ENCODE measurements around the gene EPS8L2.
"Not testable (repeated sequence)": the region's sequence is repeated elsewhere in the genome, so short reads cannot be mapped to it uniquely, and the experiment has no call there.

EPS8L2 gene

GRCh38 chr11:726278-727220 is 20.5 kb downstream of the EPS8L2 start:
- no peak for FAIRE-seq

DNA sequence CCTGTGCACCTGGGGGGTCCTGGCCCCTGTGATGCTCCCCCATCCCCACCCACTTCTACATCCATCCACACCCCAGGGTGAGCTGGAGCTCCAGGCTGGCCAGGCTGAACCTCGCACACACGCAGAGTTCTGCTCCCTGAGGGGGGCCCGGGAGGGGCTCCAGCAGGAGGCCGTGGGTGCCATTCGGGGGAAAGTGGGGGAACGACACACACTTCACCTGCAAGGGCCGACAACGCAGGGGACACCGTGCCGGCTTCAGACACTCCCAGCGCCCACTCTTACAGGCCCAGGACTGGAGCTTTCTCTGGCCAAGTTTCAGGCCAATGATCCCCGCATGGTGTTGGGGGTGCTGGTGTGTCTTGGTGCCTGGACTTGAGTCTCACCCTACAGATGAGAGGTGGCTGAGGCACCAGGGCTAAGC is 21.3 kb downstream of the EPS8L2 start:
- no peak for FAIRE-seq

- no peak for FAIRE-seq
Observed at GRCh38 chr11:727859-728748, 22.1 kb downstream of the EPS8L2 start.

DNA sequence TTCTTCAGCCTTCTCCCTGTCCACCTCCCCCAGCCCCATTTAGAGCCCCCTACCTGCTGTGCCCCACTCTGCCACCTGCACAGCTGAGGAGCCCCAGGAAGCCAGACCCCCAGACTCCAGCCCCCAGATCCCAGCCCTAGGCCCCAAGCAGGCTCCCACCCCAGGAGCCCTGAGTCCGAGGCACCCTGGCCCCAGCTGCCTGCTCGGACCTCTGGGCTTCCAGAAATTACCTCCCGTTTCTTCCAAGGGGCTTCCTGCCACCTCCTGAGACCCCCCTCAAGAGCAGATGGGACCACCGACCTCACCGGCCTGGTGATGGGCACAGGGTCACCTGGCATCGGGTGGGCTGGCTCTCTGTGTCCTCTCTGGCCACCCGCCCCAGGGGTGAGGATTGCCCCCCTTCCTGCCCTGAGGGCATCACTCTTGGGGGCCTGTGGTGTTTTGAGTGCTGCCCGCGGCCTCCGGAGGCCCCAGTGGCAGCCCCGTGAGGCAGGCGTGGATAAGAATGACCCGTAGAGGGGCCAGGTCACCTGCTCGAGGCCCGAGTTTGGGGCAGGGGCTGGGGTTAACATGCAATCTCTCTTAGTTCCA is 23.0 kb downstream of the EPS8L2 start:
- no peak for FAIRE-seq

GRCh38 chr11:729492-730074 is 23.6 kb downstream of the EPS8L2 start:
- no peak for FAIRE-seq

- no peak for FAIRE-seq
Observed at GRCh38 chr11:733072-733471, 27.0 kb downstream of the EPS8L2 start.

DNA sequence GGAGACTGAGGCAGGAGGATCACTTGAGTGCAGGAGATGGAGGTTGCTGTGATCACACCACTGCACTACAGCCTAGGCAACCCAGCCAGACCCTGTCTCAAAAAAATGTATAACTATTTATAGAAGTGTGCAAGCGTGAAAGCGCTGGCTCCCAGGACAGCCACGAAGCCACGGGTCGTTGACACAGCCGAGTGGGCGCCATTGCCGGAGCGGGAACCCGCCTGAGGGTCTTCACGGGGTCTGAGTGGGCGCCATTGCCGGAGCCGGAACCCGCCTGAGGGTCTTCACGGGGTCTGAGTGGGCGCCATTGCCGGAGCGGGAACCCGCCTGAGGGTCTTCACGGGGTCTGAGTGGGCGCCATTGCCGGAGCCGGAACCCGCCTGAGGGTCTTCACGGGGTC is 28.5 kb downstream of the EPS8L2 start:
- not testable (repeated sequence) for FAIRE-seq

DNA sequence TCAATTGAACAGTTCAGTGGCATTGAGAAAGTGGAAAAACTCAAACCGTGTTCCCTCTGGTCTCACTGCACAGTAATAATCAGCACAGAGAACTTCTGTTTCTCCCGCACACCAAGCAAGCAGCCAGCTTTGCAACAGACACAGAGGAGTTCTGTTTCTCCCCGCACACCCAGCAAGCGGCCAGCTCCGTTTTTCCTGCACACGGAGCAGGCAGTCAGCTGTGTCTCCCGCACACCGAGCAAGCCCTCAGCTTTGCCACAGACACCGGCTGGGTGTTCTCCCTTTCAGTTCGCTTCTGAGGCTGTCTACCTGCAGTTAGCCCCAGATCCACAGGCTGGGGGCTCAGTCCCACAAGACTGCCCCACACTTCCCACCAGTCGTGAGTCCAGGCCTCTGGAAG is 31.3 kb downstream of the EPS8L2 start:
- no peak for FAIRE-seq

GRCh38 chr11:737899-738298 is 31.9 kb downstream of the EPS8L2 start:
- not testable (repeated sequence) for FAIRE-seq

DNA sequence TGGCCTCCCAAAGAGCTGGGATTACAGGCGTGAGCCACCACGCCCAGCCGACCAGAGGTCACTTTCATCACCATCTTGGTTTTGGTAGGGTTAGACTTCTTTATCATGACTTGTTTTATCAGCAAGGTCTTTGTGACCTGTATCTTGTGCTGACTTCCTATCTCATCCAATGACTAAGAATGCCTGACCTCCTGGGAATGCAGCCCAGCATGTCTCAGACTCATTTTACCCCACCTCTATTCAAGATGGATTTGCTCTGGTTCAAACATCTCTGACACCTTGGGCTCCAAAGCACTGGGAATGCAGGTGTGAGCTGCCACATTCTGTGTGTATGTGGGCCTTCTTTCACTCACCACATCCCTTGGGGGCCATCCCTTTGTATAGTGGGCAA is 36.1 kb downstream of the EPS8L2 start:
- no peak for FAIRE-seq

DNA sequence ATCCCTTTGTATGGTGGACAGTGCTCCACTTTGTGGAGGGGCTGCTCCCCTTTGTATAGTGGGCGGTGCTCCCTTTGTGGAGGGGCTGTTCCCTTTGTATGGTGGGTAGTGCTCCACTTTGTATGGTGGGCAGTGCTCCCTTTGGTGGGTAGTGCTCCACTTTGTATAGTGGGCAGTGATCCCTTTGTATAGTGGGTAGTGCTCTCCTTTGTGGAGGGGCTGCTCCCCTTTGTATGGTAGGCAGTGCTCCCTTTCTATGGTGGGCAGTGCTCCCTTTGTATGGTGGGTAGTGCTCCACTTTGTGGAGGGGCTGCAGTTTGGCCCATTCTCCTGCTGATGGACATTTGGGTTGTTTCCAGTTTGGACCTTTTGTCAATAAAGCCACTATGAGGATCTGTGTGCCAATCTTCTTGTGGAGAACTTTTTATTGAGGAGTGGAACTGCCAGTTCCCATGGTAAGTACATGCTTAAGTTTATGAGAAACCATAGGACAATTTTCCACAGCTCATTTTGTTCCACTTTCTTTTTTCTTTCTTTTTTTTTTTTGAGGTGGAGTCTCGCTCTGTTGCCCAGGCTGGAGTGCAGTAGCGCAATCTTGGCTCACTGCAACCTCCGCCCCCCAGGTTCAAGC is 36.7 kb downstream of the EPS8L2 start:
- FAIRE-seq: no peak

GRCh38 chr11:745428-745827 is 39.4 kb downstream of the EPS8L2 start:
- FAIRE-seq: no peak

GRCh38 chr11:746289-747157 is 40.5 kb downstream of the EPS8L2 start:
- FAIRE-seq: no peak

DNA sequence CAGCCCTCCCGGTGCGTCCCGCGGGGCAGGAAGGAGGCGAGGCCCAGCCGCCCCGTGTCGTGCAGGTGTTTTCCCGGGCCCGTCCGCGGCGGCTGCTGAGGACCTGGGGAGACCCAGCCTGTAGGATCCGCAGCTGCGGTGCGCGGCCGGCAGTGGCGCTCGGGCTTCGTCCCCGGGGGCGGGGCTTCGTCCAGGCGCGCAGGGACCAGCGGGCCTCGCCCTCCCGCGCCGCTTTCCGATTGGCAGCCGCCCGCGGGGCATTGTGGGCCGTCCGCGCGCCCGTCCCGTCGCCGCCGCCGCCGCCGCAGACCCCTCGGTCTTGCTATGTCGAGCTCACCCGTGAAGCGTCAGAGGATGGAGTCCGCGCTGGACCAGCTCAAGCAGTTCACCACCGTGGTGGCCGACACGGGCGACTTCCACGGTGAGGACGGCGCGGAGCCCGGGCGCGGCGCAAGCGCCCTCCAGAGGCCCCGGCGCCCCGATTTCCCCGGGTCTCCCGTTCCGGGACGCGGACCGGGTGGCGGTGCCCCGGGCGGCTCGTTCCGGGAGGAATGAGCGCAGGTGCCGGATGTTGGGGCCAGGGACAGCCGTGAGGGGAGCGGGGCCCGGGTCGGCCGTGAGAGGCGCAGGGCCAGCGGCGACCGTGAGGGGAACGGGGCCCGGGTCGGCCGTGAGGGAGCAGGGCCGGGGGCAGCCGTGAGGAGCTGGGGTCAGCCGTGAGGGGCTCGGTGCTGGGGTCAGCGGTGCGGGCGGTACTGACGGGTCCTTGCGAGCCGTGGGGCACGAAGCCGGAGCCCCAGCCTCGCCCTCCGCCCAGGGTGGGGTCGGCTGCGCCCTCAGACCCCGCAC is 41.4 kb downstream of the EPS8L2 start, which contains the start of gene TALDO1:
TALDO1 (plus strand) TSS at position 307 of the 849 bp plus-strand sequence; CDS start at position 325, 18 bp downstream.
- no peak for FAIRE-seq

DNA sequence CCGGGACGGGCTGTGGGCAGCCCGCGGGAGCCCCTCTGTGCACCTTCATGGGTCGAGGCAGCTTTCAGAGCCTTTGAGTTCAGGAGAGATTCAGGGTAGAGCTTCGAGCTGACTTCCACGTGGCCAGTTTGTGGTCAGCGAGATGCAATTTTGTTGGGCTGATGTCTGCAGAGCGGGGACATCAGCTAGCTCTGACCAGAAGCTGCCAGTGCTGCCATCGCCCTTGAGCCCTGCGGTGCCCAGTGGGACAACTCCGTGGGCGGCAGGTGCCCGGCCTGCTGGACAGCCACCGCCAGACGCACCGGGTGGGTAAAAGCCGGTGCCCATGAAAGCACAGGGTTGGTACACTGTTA is 42.0 kb downstream of the EPS8L2 start:
- no peak for FAIRE-seq

DNA sequence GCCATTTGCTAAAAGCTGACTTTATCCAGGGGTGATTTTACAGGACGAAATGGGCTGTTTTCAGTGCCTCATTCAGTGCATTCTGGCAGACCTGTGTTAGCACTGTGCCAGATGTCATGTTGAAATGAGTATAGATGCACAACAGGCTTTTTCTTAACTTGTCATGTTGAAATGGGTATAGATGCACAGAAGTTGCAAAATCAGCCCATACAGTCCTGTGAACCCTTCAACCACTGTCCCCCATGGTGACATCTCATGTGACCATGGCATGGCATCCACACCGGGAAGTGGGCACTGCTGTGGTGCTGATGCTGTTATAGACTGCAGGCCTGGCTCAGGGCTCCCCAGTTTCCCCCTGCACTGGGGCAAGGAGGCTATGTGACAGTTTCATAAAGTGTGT is 43.7 kb downstream of the EPS8L2 start:
- no peak for FAIRE-seq

DNA sequence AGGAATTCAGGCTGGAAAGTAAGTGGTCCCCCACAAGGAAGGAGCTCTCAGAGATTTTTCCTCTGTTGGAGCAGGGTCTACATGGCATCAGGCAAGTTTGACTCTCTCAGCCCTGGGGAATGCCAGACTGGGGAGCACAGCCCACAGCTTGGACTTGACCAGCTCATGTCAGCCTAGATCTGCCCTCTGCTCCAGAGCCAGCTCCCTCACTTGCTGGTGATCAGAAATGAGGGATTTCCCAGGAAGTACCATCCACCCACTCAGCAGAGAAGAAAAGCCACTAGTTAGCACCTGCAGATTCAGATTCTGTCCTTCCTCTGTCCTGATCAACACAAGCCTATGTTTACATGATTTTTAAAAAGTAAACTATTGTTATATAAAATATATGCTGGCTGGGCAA is 54.2 kb downstream of the EPS8L2 start:
- no peak for FAIRE-seq

- FAIRE-seq: no peak
Observed at GRCh38 chr11:761526-762108, 55.6 kb downstream of the EPS8L2 start.

GRCh38 chr11:762421-763072 is 56.5 kb downstream of the EPS8L2 start:
- FAIRE-seq: no peak
